HG02763 (cell line): Measurements from ENCODE around the gene RANBP17.
"Not testable (repeated sequence)": the region's sequence is repeated elsewhere in the genome, so short reads cannot be mapped to it uniquely, and the experiment has no call there.

Experiments
- ATAC-seq: cut with Tn5 transposase; IDR thresholded peaks from one replicate; pipeline ENCODE4 v1.9.1; 2021; ENCODE audit warnings: mild to moderate bottlenecking, moderate library complexity; ENCODE audit not compliant: unreplicated experiment

Gene RANBP17

GRCh38 chr5:170861917-170862766 is at the start of gene RANBP17:
Gene RANBP17, plus strand, starts transcription at chr5:170862018.
- no peak for ATAC-seq

- ATAC-seq, result no peak
Measured at GRCh38 chr5:170813231-170813630, 48.6 kb upstream of the RANBP17 start.

GRCh38 chr5:170817195-170817594 is 44.6 kb upstream of the RANBP17 start:
- ATAC-seq, result no peak

- no peak for ATAC-seq
Measured at GRCh38 chr5:170818232-170818631, 43.6 kb upstream of the RANBP17 start.

GRCh38 chr5:170819824-170820223 is 42.0 kb upstream of the RANBP17 start:
- ATAC-seq, result no peak

GRCh38 chr5:170821257-170821800 is 40.5 kb upstream of the RANBP17 start:
- ATAC-seq, result no peak

- no peak for ATAC-seq
Measured at GRCh38 chr5:170826117-170826516, 35.7 kb upstream of the RANBP17 start.

- ATAC-seq, result no peak
Measured at GRCh38 chr5:170832241-170832640, 29.6 kb upstream of the RANBP17 start.

- ATAC-seq, result not testable (repeated sequence)
Measured at GRCh38 chr5:170833981-170834380, 27.8 kb upstream of the RANBP17 start.

- ATAC-seq, result no peak
Measured at GRCh38 chr5:170836226-170836625, 25.6 kb upstream of the RANBP17 start.

GRCh38 chr5:170843870-170844269 is 17.9 kb upstream of the RANBP17 start:
- ATAC-seq, result no peak

GRCh38 chr5:170844651-170845050 is 17.2 kb upstream of the RANBP17 start:
- no peak for ATAC-seq

GRCh38 chr5:170846416-170846815 is 15.4 kb upstream of the RANBP17 start:
- no peak for ATAC-seq

GRCh38 chr5:170846846-170847245 is 15.0 kb upstream of the RANBP17 start:
- ATAC-seq, result no peak

- no peak for ATAC-seq
Measured at GRCh38 chr5:170848033-170848432, 13.8 kb upstream of the RANBP17 start.

- no peak for ATAC-seq
Measured at GRCh38 chr5:170849374-170849773, 12.4 kb upstream of the RANBP17 start.

- ATAC-seq, result no peak
Measured at GRCh38 chr5:170854566-170854965, 7.3 kb upstream of the RANBP17 start.

- ATAC-seq, result no peak
Measured at GRCh38 chr5:170857066-170857465, 4.8 kb upstream of the RANBP17 start.

GRCh38 chr5:170860415-170860814 is 1.4 kb upstream of the RANBP17 start:
- ATAC-seq, result no peak

- ATAC-seq, result no peak
Measured at GRCh38 chr5:170860818-170861666, 776 bp upstream of the RANBP17 start.

- ATAC-seq, result no peak
Measured at GRCh38 chr5:170861667-170861916, 226 bp upstream of the RANBP17 start.

- no peak for ATAC-seq
Measured at GRCh38 chr5:170863646-170864045, 1.8 kb downstream of the RANBP17 start.
